Erythroblast (primary cell): ENCODE measurements around the gene AGRP.
A peak's percentile ranks its signal among the peaks of the same experiment; 100 is the strongest.

ENCODE experiments used
- GATA1 ChIP-seq: IDR thresholded peaks from 2 replicates; pipeline ENCODE4 v1.6.1; 2011; ENCODE audit warnings: low read depth, mild to moderate bottlenecking, control low read depth, low read length, moderate library complexity
- POLR2A ChIP-seq: IDR thresholded peaks from 2 replicates; pipeline ENCODE4 v1.6.1; 2011; ENCODE audit warnings: mild to moderate bottlenecking, low read length

GRCh38 chr16:67480833-67481560, 2.4 kb downstream of the AGRP start, which contains the start of gene ATP6V0D1:
- TF ChIP-seq POLR2A (peak; percentile 96), GATA1 (no peak)
